Measurements from ENCODE around the gene RSPO4. TPM values are rescaled to one million over a fixed set of nuclear protein-coding genes. Genes with fewer than 3 reads are reported as not detected.

The RSPO4 gene
- total RNA-seq, 1 donor from 2014 or later, result 0.34 TPM

- Histone ChIP-seq H3K9ac (ENCODE audit: low read length) (no peak overlapping the region), H3K4me3 (ENCODE audit: insufficient read depth, low read depth, low read length) (no peak overlapping the region), H3K79me2 (ENCODE audit: insufficient read depth, low read length) (no peaks in the 10 kb centered on the region), H3K4me2 (ENCODE audit: low read length) (no peak overlapping the region), H3K4me1 (ENCODE audit: insufficient read depth, low read length) (no peaks in the 10 kb centered on the region), H3K27me3 (ENCODE audit: insufficient read depth, low read length) (peaks cover 2% of the 10 kb centered on the region), H3K9me3 (ENCODE audit: insufficient read depth, low read depth, low read length) (no peaks in the 10 kb centered on the region), H4K20me1 (ENCODE audit: insufficient read depth, low read length) (no peaks in the 10 kb centered on the region), H3K36me3 (ENCODE audit: insufficient read depth, low read length) (no peaks in the 10 kb centered on the region), H3K27ac (ENCODE audit: low read depth, low read length) (no peak overlapping the region), H2AFZ (ENCODE audit: low read depth, low read length) (no peak overlapping the region)
- peaks cover 5% of the 10 kb centered on the region for H3K4me1 Mint-ChIP-seq (ENCODE audit: low read depth, unreplicated experiment)
- DNase-seq (ENCODE audit: low read depth) (no peak), FAIRE-seq (no peak)
- peaks cover 3% of the 10 kb centered on the region for H3K9me3 Mint-ChIP-seq (ENCODE audit: unreplicated experiment)
- no peaks in the 10 kb centered on the region for H3K36me3 Mint-ChIP-seq (ENCODE audit: low read depth, unreplicated experiment)
- TF ChIP-seq EZH2 (IDR thresholded peaks at IDR 0.05; ENCODE audit: insufficient read depth, low read length) (no peak), CTCF (IDR thresholded peaks at IDR 0.05; ENCODE audit: insufficient read depth, low read depth, low read length) (no peak)
- peaks cover 41% of the 10 kb centered on the region for H3K27me3 Mint-ChIP-seq (ENCODE audit: low read depth, unreplicated experiment)
- no peak overlapping the region for H3K4me3 Mint-ChIP-seq (ENCODE audit: unreplicated experiment)
- no peak overlapping the region for H3K27ac Mint-ChIP-seq (ENCODE audit: unreplicated experiment)
These were observed 19.4 kb downstream of the RSPO4 start for GRCh38 chr20:982754-983153.

- FAIRE-seq, result no peak
These were observed 25.1 kb downstream of the RSPO4 start for GRCh38 chr20:977021-977420.

More at GRCh38 chr20:977021-977420, 25.1 kb downstream of the RSPO4 start:
- H3K4me1 Mint-ChIP-seq (ENCODE audit: low read depth, unreplicated experiment), result no peaks in the 10 kb centered on the region
- peaks cover 51% of the 10 kb centered on the region for H3K27me3 Mint-ChIP-seq (ENCODE audit: low read depth, unreplicated experiment)
- H3K4me3 Mint-ChIP-seq (ENCODE audit: unreplicated experiment), result no peak overlapping the region
- H3K9me3 ChIP-seq (ENCODE audit: insufficient read depth, low read depth, low read length), result no peaks in the 10 kb centered on the region
- no peaks in the 10 kb centered on the region for H4K20me1 ChIP-seq (ENCODE audit: insufficient read depth, low read length)
- H3K79me2 ChIP-seq (ENCODE audit: insufficient read depth, low read length), result no peaks in the 10 kb centered on the region
- H2AFZ ChIP-seq (ENCODE audit: low read depth, low read length), result no peak overlapping the region
- H3K9ac ChIP-seq (ENCODE audit: low read length), result no peak overlapping the region
- H3K4me3 ChIP-seq (ENCODE audit: insufficient read depth, low read depth, low read length), result no peak overlapping the region
- H3K36me3 ChIP-seq (ENCODE audit: insufficient read depth, low read length), result no peaks in the 10 kb centered on the region
- H3K27ac ChIP-seq (ENCODE audit: low read depth, low read length), result no peak overlapping the region
- peaks cover 3% of the 10 kb centered on the region for H3K9me3 Mint-ChIP-seq (ENCODE audit: unreplicated experiment)
- no peaks in the 10 kb centered on the region for H3K4me1 ChIP-seq (ENCODE audit: insufficient read depth, low read length)
- no peak for DNase-seq (ENCODE audit: low read depth)
- H3K27ac Mint-ChIP-seq (ENCODE audit: unreplicated experiment), result no peak overlapping the region
- no peaks in the 10 kb centered on the region for H3K36me3 Mint-ChIP-seq (ENCODE audit: low read depth, unreplicated experiment)
- no peak overlapping the region for H3K4me2 ChIP-seq (ENCODE audit: low read length)
- H3K27me3 ChIP-seq (ENCODE audit: insufficient read depth, low read length), result peaks cover 2% of the 10 kb centered on the region
- TF ChIP-seq CTCF (IDR thresholded peaks at IDR 0.05; ENCODE audit: insufficient read depth, low read depth, low read length), result no peak
- TF ChIP-seq EZH2 (IDR thresholded peaks at IDR 0.05; ENCODE audit: insufficient read depth, low read length), result no peak
